Measurements from ENCODE around the gene CACNA1C. TPM values are rescaled to one million over a fixed set of nuclear protein-coding genes. Genes with fewer than 3 reads are reported as not detected.

Gene CACNA1C
- total and polyA plus RNA-seq, 2 donors from 2014 or later: 1.6 to 17.4 TPM

DNA sequence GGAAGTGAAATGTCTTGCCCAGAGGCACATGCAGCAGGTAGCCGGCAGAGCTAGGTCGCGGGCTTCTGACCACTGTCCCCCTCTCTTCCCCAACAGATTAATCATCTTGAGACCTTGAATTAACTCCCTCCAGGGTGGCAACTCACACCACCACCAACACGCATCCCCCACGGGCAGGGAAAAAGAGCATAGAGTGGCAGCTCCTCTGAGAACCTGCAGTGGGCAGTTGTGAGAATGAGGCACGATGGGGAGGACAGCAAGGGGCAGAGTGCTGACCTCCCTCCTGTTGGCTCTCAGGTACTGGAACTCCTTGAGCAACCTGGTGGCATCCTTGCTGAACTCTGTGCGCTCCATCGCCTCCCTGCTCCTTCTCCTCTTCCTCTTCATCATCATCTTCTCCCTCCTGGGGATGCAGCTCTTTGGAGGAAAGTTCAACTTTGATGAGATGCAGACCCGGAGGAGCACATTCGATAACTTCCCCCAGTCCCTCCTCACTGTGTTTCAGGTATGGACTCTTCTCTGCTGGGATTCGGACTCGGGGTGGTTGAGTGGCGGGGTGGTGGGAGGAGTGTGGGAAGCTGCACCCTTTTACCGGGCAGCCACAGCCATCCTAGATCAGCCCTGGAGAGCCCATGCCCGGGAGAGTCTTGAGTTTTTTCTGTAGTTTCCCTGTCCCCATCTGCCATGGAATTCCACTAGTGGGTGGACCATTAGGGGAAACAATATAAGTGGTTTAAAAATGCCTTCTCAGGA is 528.7 kb downstream of the CACNA1C start:
- no peak for FAIRE-seq
- no peak overlapping the region for H3K9ac ChIP-seq (ENCODE audit: low read length in 3 of 3)
- H3K4me1 ChIP-seq (ENCODE audit: control insufficient read depth in 2 of 3, insufficient read depth in 2 of 3, low read depth in 1 of 3, low read length in 3 of 3): peaks cover 0 to 4% (median 0%) of the 10 kb centered on the region in 3 donors
- H3K36me3 ChIP-seq (ENCODE audit: control insufficient read depth in 2 of 3, insufficient read depth in 3 of 3, low read length in 3 of 3): no peaks in the 10 kb centered on the region
- TF ChIP-seq CTCF (IDR thresholded peaks at IDR 0.05; ENCODE audit: borderline replicate concordance, extremely low read depth, insufficient read depth): no peak
- H3K9me3 ChIP-seq (ENCODE audit: control insufficient read depth in 2 of 3, insufficient read depth in 1 of 3, low read length in 3 of 3): no peaks in the 10 kb centered on the region
- no peak overlapping the region for H3K27ac ChIP-seq (ENCODE audit: low read depth in 2 of 2, low read length in 2 of 2)
- intact Hi-C loops (cut with DNase I): loop anchor here (10.0 kb wide), 1 partner anchor 527 kb away; the partner anchor contains the start of gene CACNA1C
- no peak for DNase-seq
- no peak overlapping the region for H3K4me3 ChIP-seq (ENCODE audit: low read length in 3 of 3)
- H3K27me3 ChIP-seq (ENCODE audit: control insufficient read depth, insufficient read depth, low read length): no peaks in the 10 kb centered on the region

- intact Hi-C loops (cut with DNase I): loop anchor here (10.0 kb wide), 1 partner anchor 528 kb away; the partner anchor contains the start of gene CACNA1C
Measured at GRCh38 chr12:2582631-2583030, 529.8 kb downstream of the CACNA1C start.

GRCh38 chr12:2583091-2583497 is 530.3 kb downstream of the CACNA1C start:
- peak; percentile 97 for TF ChIP-seq CTCF (IDR thresholded peaks at IDR 0.05; ENCODE audit: borderline replicate concordance, extremely low read depth, insufficient read depth)
- intact Hi-C loops (cut with DNase I): loop anchor here (10.0 kb wide), 1 partner anchor 528 kb away; the partner anchor contains the start of gene CACNA1C

More at GRCh38 chr12:2582631-2583030, 529.8 kb downstream of the CACNA1C start:
- H3K9ac ChIP-seq (ENCODE audit: low read length in 3 of 3): no peak overlapping the region
- no peak for FAIRE-seq
- H3K4me1 ChIP-seq (ENCODE audit: control insufficient read depth in 2 of 3, insufficient read depth in 2 of 3, low read depth in 1 of 3, low read length in 3 of 3): peaks cover 0 to 4% (median 0%) of the 10 kb centered on the region in 3 donors
- no peak overlapping the region for H3K27ac ChIP-seq (ENCODE audit: low read depth in 2 of 2, low read length in 2 of 2)
- DNase-seq: no peak
- no peaks in the 10 kb centered on the region for H3K9me3 ChIP-seq (ENCODE audit: control insufficient read depth in 2 of 3, insufficient read depth in 1 of 3, low read length in 3 of 3)
- no peak overlapping the region for H3K4me3 ChIP-seq (ENCODE audit: low read length in 3 of 3)
- TF ChIP-seq CTCF (IDR thresholded peaks at IDR 0.05; ENCODE audit: borderline replicate concordance, extremely low read depth, insufficient read depth): no peak
- H3K27me3 ChIP-seq (ENCODE audit: control insufficient read depth, insufficient read depth, low read length): no peaks in the 10 kb centered on the region
- H3K36me3 ChIP-seq (ENCODE audit: control insufficient read depth in 2 of 3, insufficient read depth in 3 of 3, low read length in 3 of 3): no peaks in the 10 kb centered on the region

More at GRCh38 chr12:2583091-2583497, 530.3 kb downstream of the CACNA1C start:
- Histone ChIP-seq H3K4me1 (ENCODE audit: control insufficient read depth in 2 of 3, insufficient read depth in 2 of 3, low read depth in 1 of 3, low read length in 3 of 3) (peaks cover 0 to 4% (median 0%) of the 10 kb centered on the region in 3 donors), H3K4me3 (ENCODE audit: low read length in 3 of 3) (no peak overlapping the region), H3K36me3 (ENCODE audit: control insufficient read depth in 2 of 3, insufficient read depth in 3 of 3, low read length in 3 of 3) (no peaks in the 10 kb centered on the region), H3K9me3 (ENCODE audit: control insufficient read depth in 2 of 3, insufficient read depth in 1 of 3, low read length in 3 of 3) (no peaks in the 10 kb centered on the region), H3K27ac (ENCODE audit: low read depth in 2 of 2, low read length in 2 of 2) (no peak overlapping the region), H3K27me3 (ENCODE audit: control insufficient read depth, insufficient read depth, low read length) (no peaks in the 10 kb centered on the region), H3K9ac (ENCODE audit: low read length in 3 of 3) (no peak overlapping the region)
- DNase-seq (peak; percentile 66 to 84 (median 78)), FAIRE-seq (no peak)
